Nephron progenitor cell (in vitro differentiated cells): ENCODE data around the gene ANKRD36.
"Not testable (repeated sequence)": the region's sequence is repeated elsewhere in the genome, so short reads cannot be mapped to it uniquely, and the experiment has no call there.

Experiments used
- DNase-seq: peaks from one replicate; pipeline ENCODE4 v3.0.0; 2021
- H3K27ac Mint-ChIP-seq: 2 replicates; pipeline ENCODE4 v1.8.0; 2021; ENCODE audit warnings: mild to moderate bottlenecking, moderate library complexity, mixed read lengths
- H3K27me3 Mint-ChIP-seq: 2 replicates; pipeline ENCODE4 v1.8.0; 2021; ENCODE audit warnings: mild to moderate bottlenecking, low read depth, mixed read lengths; ENCODE audit not compliant: poor library complexity
- H3K36me3 Mint-ChIP-seq: 2 replicates; pipeline ENCODE4 v1.8.0; 2021; ENCODE audit warnings: low read depth, mixed read lengths
- H3K4me1 Mint-ChIP-seq: 2 replicates; pipeline ENCODE4 v1.8.0; 2021; ENCODE audit warnings: mixed read lengths
- H3K4me3 Mint-ChIP-seq: 2 replicates; pipeline ENCODE4 v1.8.0; 2021; ENCODE audit warnings: mild to moderate bottlenecking, moderate library complexity, mixed read lengths
- H3K9me3 Mint-ChIP-seq: 2 replicates; pipeline ENCODE4 v1.8.0; 2021; ENCODE audit warnings: mild to moderate bottlenecking, moderate library complexity, mixed read lengths
- TF ChIP-seq, protein P1 (sequence below): fragments of 200-600 bp; sonication (generic); IDR thresholded peaks from 2 replicates; pipeline ENCODE4 v1.5.0; 2021; ENCODE audit warnings: antibody characterized with exemption

Gene ANKRD36

DNA sequence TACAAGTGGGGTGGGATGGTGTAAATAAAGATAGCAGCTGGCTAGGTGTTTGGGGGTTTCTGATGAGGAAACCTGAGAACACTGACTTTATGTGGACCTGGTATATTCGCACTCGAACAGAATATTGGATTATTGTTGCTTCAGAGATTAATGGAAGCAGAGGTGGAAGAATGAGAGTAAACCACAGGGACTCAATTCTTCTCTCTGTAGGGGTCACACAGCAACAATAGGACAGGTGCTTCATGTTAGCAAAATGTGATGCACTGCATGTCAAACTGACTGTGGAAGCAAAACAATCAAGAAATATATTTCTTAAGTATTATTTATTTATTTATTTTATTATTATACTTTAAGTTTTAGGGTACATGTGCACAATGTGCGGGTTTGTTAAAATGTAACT, 53.6 kb downstream of the ANKRD36 start:
- Mint-ChIP-seq H3K9me3 (peaks cover 30% of the 10 kb centered on the region), H3K36me3 (peaks cover 63% of the 10 kb centered on the region)
- not testable (repeated sequence) for H3K27me3 Mint-ChIP-seq, H3K4me1 Mint-ChIP-seq, H3K4me3 Mint-ChIP-seq, H3K27ac Mint-ChIP-seq, DNase-seq

DNA sequence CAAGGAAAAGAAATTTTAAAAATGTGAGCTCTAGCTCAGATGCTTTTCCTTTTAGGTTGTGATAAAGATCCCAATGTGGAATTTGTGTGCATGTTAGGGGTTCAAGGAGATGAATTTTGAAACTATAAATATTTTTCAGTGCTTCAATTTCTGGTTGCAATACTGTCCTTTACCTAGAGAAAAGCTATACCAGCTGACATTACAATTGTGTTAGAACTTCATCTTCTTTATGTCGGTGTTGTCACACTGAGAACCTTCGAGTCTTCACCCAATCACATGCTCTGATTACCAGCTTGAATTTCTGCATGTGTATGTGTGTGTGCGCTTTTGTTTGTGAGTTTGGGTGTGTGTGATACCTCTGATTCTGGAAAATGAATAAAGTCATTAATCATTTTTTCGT, 55.0 kb downstream of the ANKRD36 start:
- Mint-ChIP-seq H3K9me3 (peaks cover 30% of the 10 kb centered on the region), H3K36me3 (peaks cover 63% of the 10 kb centered on the region)
- not testable (repeated sequence) for H3K27ac Mint-ChIP-seq, H3K4me1 Mint-ChIP-seq, H3K27me3 Mint-ChIP-seq, DNase-seq, H3K4me3 Mint-ChIP-seq

DNA sequence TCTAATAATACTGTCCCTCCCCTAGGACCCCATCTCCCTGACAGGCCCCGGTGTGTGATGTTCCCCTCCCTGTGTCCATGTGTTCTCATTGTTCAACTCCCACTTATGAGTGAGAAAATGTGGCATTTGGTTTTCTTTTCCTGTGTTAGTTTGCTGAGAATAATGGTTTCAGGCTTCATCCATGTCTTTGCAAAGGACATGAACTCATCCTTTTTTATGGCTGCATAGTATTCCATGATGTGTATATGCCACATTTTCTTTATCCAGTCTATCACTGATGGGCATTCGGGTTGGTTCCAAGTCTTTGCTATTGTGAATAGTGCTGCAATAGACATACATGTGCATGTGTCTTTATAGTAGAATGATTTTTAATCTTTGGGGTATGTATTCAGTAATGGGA, 55.6 kb downstream of the ANKRD36 start:
- H3K4me3 Mint-ChIP-seq, DNase-seq, H3K27ac Mint-ChIP-seq, H3K4me1 Mint-ChIP-seq, H3K27me3 Mint-ChIP-seq: not testable (repeated sequence)
- H3K9me3 Mint-ChIP-seq, result peaks cover 30% of the 10 kb centered on the region
- H3K36me3 Mint-ChIP-seq, result peaks cover 61% of the 10 kb centered on the region

DNA sequence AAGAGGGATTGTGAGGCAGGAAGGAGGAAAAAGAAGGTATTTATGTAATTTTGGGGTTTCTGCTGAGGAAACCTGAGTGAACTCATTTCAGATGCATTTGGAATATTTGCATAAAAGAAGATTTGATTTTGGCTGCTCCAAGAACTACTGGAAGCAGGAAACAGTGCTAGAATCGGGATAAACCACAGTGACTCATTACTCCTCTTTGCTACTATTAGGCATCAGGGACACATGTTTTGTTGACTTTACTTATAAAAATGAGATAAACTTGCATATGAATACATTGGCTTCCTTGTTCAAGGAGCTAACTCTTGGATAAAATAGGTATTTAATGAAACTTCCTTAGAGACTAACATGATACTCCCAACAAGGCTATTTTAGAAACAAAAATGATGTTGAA, 67.4 kb downstream of the ANKRD36 start:
- H3K4me3 Mint-ChIP-seq, result not testable (repeated sequence)

DNA sequence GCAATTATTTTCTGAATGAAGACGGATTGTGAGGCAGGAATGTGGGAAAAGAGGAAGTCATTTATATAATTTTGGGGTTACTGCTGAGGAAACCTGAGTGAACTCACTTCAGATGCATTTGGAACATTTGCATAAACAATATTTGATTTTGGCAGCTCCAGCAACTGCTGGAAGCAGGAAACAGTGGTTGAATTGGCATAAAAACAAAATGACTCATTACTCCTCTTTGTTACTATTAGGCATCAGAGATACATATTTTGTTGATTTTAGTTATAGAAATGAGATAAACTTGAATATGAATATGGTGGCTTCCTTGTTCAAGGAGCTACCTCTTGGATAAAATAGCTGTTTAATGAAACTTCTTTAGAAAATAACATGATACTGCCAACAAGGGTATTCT, 82.4 kb downstream of the ANKRD36 start:
- H3K9me3 Mint-ChIP-seq, H3K27ac Mint-ChIP-seq, H3K4me3 Mint-ChIP-seq, DNase-seq, H3K27me3 Mint-ChIP-seq: not testable (repeated sequence)
- H3K4me1 Mint-ChIP-seq, result peaks cover 11% of the 10 kb centered on the region
- H3K36me3 Mint-ChIP-seq, result peaks cover 53% of the 10 kb centered on the region

More for the DNA sequence above, 67.4 kb downstream of the ANKRD36 start:
- peaks cover 34% of the 10 kb centered on the region for H3K36me3 Mint-ChIP-seq
- H3K4me1 Mint-ChIP-seq, H3K9me3 Mint-ChIP-seq, H3K27ac Mint-ChIP-seq, H3K27me3 Mint-ChIP-seq, DNase-seq: not testable (repeated sequence)

DNA sequence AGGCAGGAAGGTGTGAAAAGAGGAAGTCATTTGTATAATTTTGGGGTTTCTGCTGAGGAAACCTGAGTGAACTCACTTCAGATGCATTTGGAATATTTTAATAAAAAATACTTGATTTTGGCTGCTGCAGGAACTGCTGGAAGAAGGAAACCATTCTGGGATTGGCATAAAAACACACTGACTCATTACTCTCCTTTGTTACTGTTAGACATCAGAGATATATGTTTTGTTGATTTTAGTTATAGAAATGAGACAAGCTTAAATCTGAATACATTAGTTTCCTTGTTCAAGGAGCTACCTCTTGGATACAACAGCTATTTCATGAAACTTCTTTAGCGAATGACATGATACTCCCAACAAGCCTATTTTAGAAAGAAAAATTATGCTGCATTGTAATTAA, 84.3 kb downstream of the ANKRD36 start:
- not testable (repeated sequence) for DNase-seq, H3K27ac Mint-ChIP-seq, H3K9me3 Mint-ChIP-seq, H3K27me3 Mint-ChIP-seq, H3K4me3 Mint-ChIP-seq
- Mint-ChIP-seq H3K36me3 (peaks cover 43% of the 10 kb centered on the region), H3K4me1 (peaks cover 11% of the 10 kb centered on the region)

DNA sequence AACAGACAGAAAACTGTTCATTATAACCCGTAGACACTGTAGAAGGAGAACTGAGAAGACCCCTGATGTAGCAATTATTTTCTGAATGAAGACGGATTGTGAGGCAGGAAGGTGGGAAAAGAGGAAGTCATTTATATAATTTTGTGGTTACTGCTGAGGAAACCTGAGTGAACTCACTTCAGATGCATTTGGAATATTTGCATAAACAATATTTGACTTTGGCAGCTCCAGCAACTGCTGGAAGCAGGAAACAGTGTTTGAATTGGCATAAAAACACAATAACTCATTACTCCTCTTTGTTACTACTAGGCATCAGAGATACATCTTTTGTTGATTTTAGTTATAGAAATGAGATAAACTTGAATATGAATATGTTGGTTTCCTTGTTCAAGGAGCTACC, 87.9 kb downstream of the ANKRD36 start:
- not testable (repeated sequence) for H3K4me3 Mint-ChIP-seq, DNase-seq, H3K27me3 Mint-ChIP-seq, H3K9me3 Mint-ChIP-seq, H3K27ac Mint-ChIP-seq
- Mint-ChIP-seq H3K4me1 (peaks cover 28% of the 10 kb centered on the region), H3K36me3 (peaks cover 25% of the 10 kb centered on the region)

DNA sequence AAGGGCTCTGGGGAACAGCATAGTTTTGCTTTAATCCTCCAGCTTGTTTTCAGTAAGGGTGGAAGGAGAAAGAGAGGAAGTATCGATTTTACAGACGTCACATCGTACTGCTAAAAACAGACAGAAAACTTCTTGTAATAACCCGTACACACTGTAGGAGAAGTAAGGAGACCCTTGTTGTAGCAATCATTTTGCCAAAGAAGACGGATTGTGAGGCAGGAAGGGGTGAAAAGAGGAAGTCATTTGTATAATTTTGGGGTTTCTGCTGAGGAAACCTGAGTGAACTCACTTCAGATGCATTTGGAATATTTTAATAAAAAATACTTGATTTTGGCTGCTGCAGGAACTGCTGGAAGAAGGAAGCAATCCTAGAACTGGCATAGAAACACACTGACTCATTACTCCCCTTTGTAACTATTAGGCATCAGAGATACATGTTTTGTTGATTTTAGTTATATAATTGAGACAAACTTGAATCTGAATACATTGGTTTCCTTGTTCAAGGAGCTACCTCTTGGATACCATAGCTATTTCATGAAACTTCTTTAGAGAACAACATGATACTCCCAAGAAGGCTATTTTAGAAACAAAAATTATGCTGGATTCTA, 89.8 kb downstream of the ANKRD36 start:
- Mint-ChIP-seq H3K36me3 (peaks cover 16% of the 10 kb centered on the region), H3K4me1 (peaks cover 36% of the 10 kb centered on the region)
- H3K4me3 Mint-ChIP-seq, H3K27me3 Mint-ChIP-seq, DNase-seq, H3K9me3 Mint-ChIP-seq, H3K27ac Mint-ChIP-seq: not testable (repeated sequence)

DNA sequence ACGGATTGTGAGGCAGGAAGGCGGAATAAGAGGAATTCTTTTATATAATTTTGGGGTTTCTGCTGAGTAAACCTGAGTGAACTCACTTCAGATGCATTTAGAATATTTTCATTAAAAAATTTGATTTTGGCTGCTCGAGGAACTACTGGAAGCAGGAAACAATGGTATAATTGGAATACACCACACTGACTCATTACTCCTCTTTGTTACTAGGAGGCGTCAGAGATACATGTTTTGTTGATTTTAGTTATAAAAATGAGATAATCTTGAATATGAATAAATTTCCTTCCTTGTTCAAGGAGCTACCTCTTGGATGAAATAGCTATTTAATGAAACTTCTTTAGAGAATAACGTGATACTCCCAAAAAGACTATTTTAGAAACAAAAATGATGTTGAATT, 97.4 kb downstream of the ANKRD36 start:
- no peak for DNase-seq
- Mint-ChIP-seq H3K4me1 (peaks cover 31% of the 10 kb centered on the region), H3K36me3 (peaks cover 23% of the 10 kb centered on the region), H3K9me3 (no peaks in the 10 kb centered on the region), H3K4me3 (no peak overlapping the region), H3K27ac (no peak overlapping the region), H3K27me3 (no peaks in the 10 kb centered on the region)
- TF ChIP-seq, protein P1, sequence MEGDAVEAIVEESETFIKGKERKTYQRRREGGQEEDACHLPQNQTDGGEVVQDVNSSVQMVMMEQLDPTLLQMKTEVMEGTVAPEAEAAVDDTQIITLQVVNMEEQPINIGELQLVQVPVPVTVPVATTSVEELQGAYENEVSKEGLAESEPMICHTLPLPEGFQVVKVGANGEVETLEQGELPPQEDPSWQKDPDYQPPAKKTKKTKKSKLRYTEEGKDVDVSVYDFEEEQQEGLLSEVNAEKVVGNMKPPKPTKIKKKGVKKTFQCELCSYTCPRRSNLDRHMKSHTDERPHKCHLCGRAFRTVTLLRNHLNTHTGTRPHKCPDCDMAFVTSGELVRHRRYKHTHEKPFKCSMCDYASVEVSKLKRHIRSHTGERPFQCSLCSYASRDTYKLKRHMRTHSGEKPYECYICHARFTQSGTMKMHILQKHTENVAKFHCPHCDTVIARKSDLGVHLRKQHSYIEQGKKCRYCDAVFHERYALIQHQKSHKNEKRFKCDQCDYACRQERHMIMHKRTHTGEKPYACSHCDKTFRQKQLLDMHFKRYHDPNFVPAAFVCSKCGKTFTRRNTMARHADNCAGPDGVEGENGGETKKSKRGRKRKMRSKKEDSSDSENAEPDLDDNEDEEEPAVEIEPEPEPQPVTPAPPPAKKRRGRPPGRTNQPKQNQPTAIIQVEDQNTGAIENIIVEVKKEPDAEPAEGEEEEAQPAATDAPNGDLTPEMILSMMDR, result no peak

DNA sequence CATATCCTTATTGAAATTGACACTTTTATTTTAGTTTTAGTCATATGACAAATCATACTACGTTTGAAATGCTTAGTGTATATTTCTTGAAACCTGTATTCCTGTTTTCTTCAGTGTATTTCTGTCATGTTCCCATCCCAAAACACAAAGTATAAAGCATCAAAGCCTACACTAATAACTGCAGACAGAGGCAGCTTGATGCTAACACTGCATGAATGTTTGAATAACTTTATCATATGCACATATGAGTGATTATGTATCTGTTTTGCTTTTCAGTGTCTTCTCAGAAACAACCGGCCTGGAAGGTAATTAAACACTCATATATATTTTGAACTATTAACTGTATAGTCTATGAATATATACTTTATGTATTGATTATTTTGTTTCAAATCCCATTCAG, 102.1 kb downstream of the ANKRD36 start:
- H3K4me1 Mint-ChIP-seq, H3K9me3 Mint-ChIP-seq, DNase-seq, H3K27ac Mint-ChIP-seq, H3K4me3 Mint-ChIP-seq, H3K27me3 Mint-ChIP-seq: not testable (repeated sequence)
- peaks cover 29% of the 10 kb centered on the region for H3K36me3 Mint-ChIP-seq

DNA sequence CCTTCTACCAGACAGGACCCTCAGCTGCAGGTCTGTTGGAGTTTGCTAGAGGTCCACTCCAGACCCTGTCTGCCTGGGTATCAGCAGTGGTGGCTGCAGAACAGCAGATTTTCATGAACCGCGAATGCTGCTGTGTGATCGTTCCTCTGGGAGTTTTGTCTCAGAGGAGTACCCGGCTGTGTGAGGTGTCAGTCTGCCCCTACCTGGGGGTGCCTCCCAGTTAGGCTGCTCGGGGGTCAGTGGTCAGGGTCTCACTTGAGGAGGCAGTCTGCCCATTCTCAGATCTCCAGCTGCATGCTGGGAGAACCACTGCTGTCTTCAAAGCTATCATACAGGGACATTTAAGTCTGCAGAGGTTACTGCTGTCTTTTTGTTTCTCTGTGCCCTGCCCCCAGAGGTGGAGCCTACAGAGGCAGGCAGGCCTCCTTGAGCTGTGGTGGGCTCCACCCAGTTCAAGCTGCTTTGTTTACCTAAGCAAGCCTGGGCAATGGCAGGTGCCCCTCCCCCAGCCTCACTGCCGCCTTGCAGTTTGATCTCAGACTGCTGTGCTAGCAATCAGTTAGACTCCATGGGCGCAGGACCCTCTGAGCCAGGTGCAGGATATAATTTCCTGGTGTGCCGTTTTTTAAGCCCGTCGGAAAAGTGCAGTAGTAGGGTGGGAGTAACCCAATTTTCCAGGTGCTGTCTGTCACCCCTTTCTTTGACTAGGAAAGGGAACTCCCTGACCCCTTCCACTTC, 118.1 kb downstream of the ANKRD36 start:
- Mint-ChIP-seq H3K36me3 (peaks cover 50% of the 10 kb centered on the region), H3K9me3 (peaks cover 47% of the 10 kb centered on the region)
- not testable (repeated sequence) for DNase-seq, H3K27ac Mint-ChIP-seq, H3K4me1 Mint-ChIP-seq, H3K4me3 Mint-ChIP-seq, H3K27me3 Mint-ChIP-seq

DNA sequence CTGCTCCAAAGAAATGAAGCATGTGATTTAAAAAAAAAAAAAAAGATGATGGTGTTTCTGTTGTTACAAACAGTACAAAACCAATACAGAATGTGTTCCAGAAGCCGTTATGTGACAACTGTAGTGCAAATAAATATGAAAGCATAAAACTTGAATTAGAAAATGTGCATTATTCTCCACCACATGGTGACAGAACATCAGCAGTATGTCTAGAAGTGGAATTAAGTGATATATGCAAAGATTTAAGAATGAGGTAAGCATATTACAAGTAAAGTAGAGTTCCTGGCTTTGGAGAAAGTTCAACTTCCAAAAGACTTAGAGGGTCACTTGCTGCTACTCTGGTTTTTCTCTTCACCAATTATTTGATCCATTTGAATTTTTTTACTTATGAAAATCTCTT, 120.0 kb downstream of the ANKRD36 start:
- H3K9me3 Mint-ChIP-seq, result peaks cover 30% of the 10 kb centered on the region
- not testable (repeated sequence) for DNase-seq, H3K4me3 Mint-ChIP-seq, H3K27me3 Mint-ChIP-seq, H3K27ac Mint-ChIP-seq, H3K4me1 Mint-ChIP-seq
- peaks cover 33% of the 10 kb centered on the region for H3K36me3 Mint-ChIP-seq

DNA sequence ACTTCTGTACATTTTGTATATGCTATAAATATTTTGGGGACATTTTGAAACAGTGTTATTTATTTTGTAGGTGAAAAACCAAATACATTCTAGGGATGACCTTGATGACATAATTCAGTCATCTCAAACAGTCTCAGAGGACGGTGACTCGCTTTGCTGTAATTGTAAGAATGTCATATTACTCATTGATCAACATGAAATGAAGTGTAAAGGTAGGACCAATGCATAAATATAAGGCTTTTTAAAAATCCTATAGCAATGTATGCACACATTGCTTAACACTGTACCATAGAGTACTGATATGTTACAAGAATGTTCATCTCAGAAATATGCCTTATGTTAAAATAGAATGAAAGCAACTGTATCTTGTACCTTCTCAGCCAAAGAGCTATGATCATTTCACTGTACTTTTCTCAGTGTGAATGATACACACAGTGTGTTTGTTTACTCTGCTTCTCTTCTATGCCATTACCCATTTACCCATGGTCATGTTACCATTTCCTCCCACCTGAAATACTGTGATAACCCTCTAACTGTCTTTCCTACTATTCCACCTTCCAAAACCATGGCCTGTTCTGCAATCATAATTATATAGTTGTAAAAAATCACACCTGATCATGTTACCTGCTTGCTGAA, 120.8 kb downstream of the ANKRD36 start:
- not testable (repeated sequence) for DNase-seq, H3K4me3 Mint-ChIP-seq, H3K27ac Mint-ChIP-seq, H3K27me3 Mint-ChIP-seq, H3K4me1 Mint-ChIP-seq
- Mint-ChIP-seq H3K9me3 (peaks cover 22% of the 10 kb centered on the region), H3K36me3 (peaks cover 25% of the 10 kb centered on the region)
